Loucy (cell line): ENCODE data around the gene GPR32.

Experiments
- EZH2phosphoT487 ChIP-seq: fragments of 200-600 bp; IDR thresholded peaks from 2 replicates; pipeline ENCODE4 v1.6.1; 2018; ENCODE audit warnings: antibody characterized with exemption, mild to moderate bottlenecking, moderate library complexity, borderline replicate concordance
- TF ChIP-seq, protein P1 (sequence below): fragments of 200-600 bp; sonication (generic); conservative IDR thresholded peaks from 2 replicates; pipeline ENCODE4 v1.5.1; 2014; ENCODE audit warnings: mild to moderate bottlenecking, antibody characterized with exemption, low read length

DNA sequence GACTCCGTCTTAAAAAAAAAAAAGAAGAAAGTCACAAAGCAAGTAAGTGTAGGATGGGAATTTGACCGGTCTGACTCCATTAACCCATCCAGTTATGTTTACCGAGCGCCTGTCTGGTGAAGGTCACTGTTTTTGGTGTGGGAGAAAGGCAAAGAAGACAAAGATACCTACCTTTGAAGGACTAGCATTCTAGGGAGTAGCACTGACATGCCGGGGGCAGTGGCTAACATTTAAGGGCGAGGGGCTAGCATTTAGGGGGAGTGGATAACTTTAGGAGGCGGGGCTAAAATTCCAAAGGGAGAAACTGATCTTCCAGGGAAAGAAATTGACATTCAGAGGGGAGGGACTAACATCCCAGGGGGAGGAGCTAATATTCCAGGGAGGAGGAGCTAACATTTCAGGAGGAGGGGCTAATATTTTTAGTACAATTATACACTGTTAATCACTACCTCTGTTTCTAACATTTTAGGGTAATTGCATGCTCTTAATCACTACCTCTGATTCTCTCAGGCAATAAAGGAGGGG lies 8.7 kb downstream of the GPR32 start:
- TF ChIP-seq, protein P1, sequence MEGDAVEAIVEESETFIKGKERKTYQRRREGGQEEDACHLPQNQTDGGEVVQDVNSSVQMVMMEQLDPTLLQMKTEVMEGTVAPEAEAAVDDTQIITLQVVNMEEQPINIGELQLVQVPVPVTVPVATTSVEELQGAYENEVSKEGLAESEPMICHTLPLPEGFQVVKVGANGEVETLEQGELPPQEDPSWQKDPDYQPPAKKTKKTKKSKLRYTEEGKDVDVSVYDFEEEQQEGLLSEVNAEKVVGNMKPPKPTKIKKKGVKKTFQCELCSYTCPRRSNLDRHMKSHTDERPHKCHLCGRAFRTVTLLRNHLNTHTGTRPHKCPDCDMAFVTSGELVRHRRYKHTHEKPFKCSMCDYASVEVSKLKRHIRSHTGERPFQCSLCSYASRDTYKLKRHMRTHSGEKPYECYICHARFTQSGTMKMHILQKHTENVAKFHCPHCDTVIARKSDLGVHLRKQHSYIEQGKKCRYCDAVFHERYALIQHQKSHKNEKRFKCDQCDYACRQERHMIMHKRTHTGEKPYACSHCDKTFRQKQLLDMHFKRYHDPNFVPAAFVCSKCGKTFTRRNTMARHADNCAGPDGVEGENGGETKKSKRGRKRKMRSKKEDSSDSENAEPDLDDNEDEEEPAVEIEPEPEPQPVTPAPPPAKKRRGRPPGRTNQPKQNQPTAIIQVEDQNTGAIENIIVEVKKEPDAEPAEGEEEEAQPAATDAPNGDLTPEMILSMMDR: no peak
- no peak for TF ChIP-seq EZH2phosphoT487
